GM12878 (cell line): ENCODE measurements around the gene UBE2J2. TPM values are rescaled to one million over a fixed set of nuclear protein-coding genes. Genes with fewer than 3 reads are reported as not detected.

Source experiments
- ATAC-seq: fragments of 200-7000 bp; cut with Tn5 transposase; 3 replicates; pipeline ENCODE4 v1.9.1; 2020; ENCODE audit warnings: mild to moderate bottlenecking, moderate library complexity
- BruUV-seq: library from RNA; stranded (reverse); fragments of 400-500 nt; replicated peaks from 2 replicates; lab custom pipeline; 2021; lab: Mats Ljungman, UMichigan
- CTCF ChIA-PET: fragments of 300-600 bp; sonication (Branson Sonifier 250); formaldehyde crosslinking; extraction: SDS; loops from one replicate; lab custom pipeline; 2021; ENCODE audit warnings: inconsistent platforms; lab: Yijun Ruan, JAX
- POLR2A ChIA-PET: fragments of 350-600 bp; formaldehyde crosslinking; extraction: SDS; loops from one replicate; lab custom pipeline; 2021; ENCODE audit warnings: inconsistent platforms; lab: Charles Lee
- RAD21 ChIA-PET: fragments of 300-600 bp; sonication (Branson Sonifier 250); formaldehyde crosslinking; loops from one replicate; lab custom pipeline; 2023; ENCODE audit warnings: antibody characterized with exemption; ENCODE audit not compliant: unreplicated experiment; lab: Charles Lee
- SMC1A ChIA-PET: fragments of 300-600 bp; sonication (Branson Sonifier 250); formaldehyde crosslinking; loops from one replicate; lab custom pipeline; 2023; ENCODE audit not compliant: unreplicated experiment, uncharacterized antibody; lab: Charles Lee
- DNase-seq: peaks from one replicate; pipeline ENCODE4 v3.0.0-alpha.2; 2011; ENCODE audit warnings: low read depth, low spot score
- FAIRE-seq: peaks from 3 replicates; lab custom pipeline; 2011; peaks lifted over from hg19 to GRCh38; lab: Jason Lieb, UNC
- H2AFZ ChIP-seq: 2 replicates; pipeline ENCODE4 v1.6.0; 2011; ENCODE audit warnings: low read depth, low read length, control low read depth; ENCODE audit not compliant: control insufficient read depth
- H3K27ac ChIP-seq: 2 replicates; pipeline ENCODE4 v1.5.1; 2011; ENCODE audit warnings: control low read depth; ENCODE audit not compliant: control insufficient read depth, insufficient read depth
- H3K27me3 ChIP-seq, 2 experiments: replicated peaks in 1 of 2; 2 replicates each; pipeline versions ENCODE4 v1.6.0 to v1.6.1; 2011; ENCODE audit warnings: low read length in 1 of 2; ENCODE audit not compliant: control insufficient read depth in 2 of 2, insufficient read depth in 2 of 2
- H3K36me3 ChIP-seq, 2 experiments: 2 replicates each; pipeline ENCODE4 v1.5.1; 2011; ENCODE audit warnings: low read length in 1 of 2; ENCODE audit not compliant: control insufficient read depth in 2 of 2, insufficient read depth in 2 of 2
- H3K4me1 ChIP-seq: 2 replicates; pipeline ENCODE4 v1.6.1; 2011; ENCODE audit warnings: mild to moderate bottlenecking, low read length, moderate library complexity, mixed read lengths; ENCODE audit not compliant: control insufficient read depth, insufficient read depth
- H3K4me2 ChIP-seq: 2 replicates; pipeline ENCODE4 v1.6.0; 2011; ENCODE audit warnings: control low read depth; ENCODE audit not compliant: control insufficient read depth, insufficient read depth
- H3K4me3 ChIP-seq: fragments of 200-600 bp; sonication (generic); 2 replicates; pipeline ENCODE4 v1.5.1; 2016
- H3K79me2 ChIP-seq: 2 replicates; pipeline ENCODE4 v1.6.0; 2011; ENCODE audit warnings: low read length; ENCODE audit not compliant: control insufficient read depth, insufficient read depth
- H3K9ac ChIP-seq: 2 replicates; pipeline ENCODE4 v1.8.0; 2011; ENCODE audit warnings: low read length, control low read depth, mixed read lengths; ENCODE audit not compliant: control insufficient read depth, insufficient read depth
- H3K9me3 ChIP-seq: replicated peaks from 3 replicates; pipeline ENCODE4 v1.5.1; 2011; ENCODE audit warnings: mild to moderate bottlenecking, low read length; ENCODE audit not compliant: control insufficient read depth, insufficient read depth
- H4K20me1 ChIP-seq: 2 replicates; pipeline ENCODE4 v1.6.0; 2011; ENCODE audit not compliant: control insufficient read depth, insufficient read depth
- CBFB ChIP-seq: IDR thresholded peaks from 2 replicates; pipeline ENCODE4 v1.6.1; 2016; ENCODE audit warnings: antibody characterized with exemption, low read depth
- DPF2 ChIP-seq: fragments of 450-650 bp; IDR thresholded peaks from 2 replicates; pipeline ENCODE4 v1.6.1; 2017; ENCODE audit warnings: mild to moderate bottlenecking
- MEF2B ChIP-seq: fragments of 450-650 bp; IDR thresholded peaks from 2 replicates; pipeline ENCODE4 v1.6.1; 2018; ENCODE audit warnings: mild to moderate bottlenecking, moderate library complexity; ENCODE audit not compliant: partially characterized antibody, poor library complexity, severe bottlenecking
- MTA3 ChIP-seq: IDR thresholded peaks from 2 replicates; pipeline ENCODE4 v1.6.1; 2012; ENCODE audit warnings: low read length, inconsistent platforms, borderline replicate concordance
- MXI1 ChIP-seq: fragments of 150-350 bp; IDR thresholded peaks from 2 replicates; pipeline ENCODE4 v1.6.1; 2011; ENCODE audit warnings: low read depth, mild to moderate bottlenecking, inconsistent platforms, low read length, improper control_type of control experiment
- POLR2A ChIP-seq: IDR thresholded peaks from 2 replicates; pipeline ENCODE4 v1.6.1; 2011; ENCODE audit warnings: low read depth, mild to moderate bottlenecking, low read length
- POLR2AphosphoS2 ChIP-seq: IDR thresholded peaks from 2 replicates; pipeline ENCODE4 v1.6.1; 2011; ENCODE audit warnings: low read depth, mild to moderate bottlenecking, low read length, improper control_type of control experiment, moderate library complexity
- RFX5 ChIP-seq: IDR thresholded peaks from 2 replicates; pipeline ENCODE4 v1.6.1; 2011; ENCODE audit warnings: low read depth, low read length, improper control_type of control experiment
- RUNX3 ChIP-seq: IDR thresholded peaks from 2 replicates; pipeline ENCODE4 v1.6.1; 2012; ENCODE audit warnings: low read length, inconsistent platforms
- WGBS: methylation state at CpG from one replicate; pipeline ENCODE4 v1.1.6; 2016; ENCODE audit warnings: low lambda C conversion rate; ENCODE audit not compliant: insufficient replicate concordance, insufficient coverage; ENCODE audit errors: missing lambda C conversion rate; 5-methylcytosine and 5-hydroxymethylcytosine counted together
- in situ Hi-C: fragments of 300-500 bp; cut with MboI; formaldehyde crosslinking; loops from 9 replicates; pipeline ENCODE4 v1.14.3; 2018; ENCODE audit warnings: mixed read lengths
- intact Hi-C: fragments of 100-400 bp; cut with micrococcal nuclease; formaldehyde crosslinking; loops from one replicate; pipeline ENCODE4 v1.14.2; 2022; ENCODE audit not compliant: unreplicated experiment
- polyA plus RNA-seq, 11 experiments: library from polyadenylated mRNA; depleted of rRNA in 4 of 11; unstranded in 6 of 11; stranded (reverse) in 5 of 11; fragments of >200 nt; fragmentation: Nextera tagmentation in 4 of 11; fragmentation: Illumina TruSeq in 1 of 11; extraction: Ambion mirVana in 4 of 11; extraction: Trizol in 1 of 11; gene quantifications; 1 replicate in 1 of 11; 2 replicates in 10 of 11; pipeline versions ENCODE4 v1.2.1 to v1.2.3, GENCODE V29; 2011 to 2016; ENCODE audit warnings: inconsistent platforms in 2 of 11, missing spikeins in 2 of 11, low read depth in 1 of 11
- total RNA-seq, 4 experiments: library from RNA; depleted of rRNA in 3 of 4; stranded (reverse); fragments of >200 nt in 3 of 4; fragmentation: Illumina TruSeq in 1 of 4; extraction: Trizol in 1 of 4; gene quantifications; 2 replicates each; pipeline versions ENCODE4 v1.2.1 to v1.2.3, GENCODE V29; 2013 to 2021

UBE2J2 gene
- total and polyA plus RNA-seq, 10 of the 15 experiments (the other 5 are each of a cell fraction or from before 2014, with no cell fraction given): 0.72 to 70.5 (median 49.2) TPM

- RAD21 ChIA-PET: no interaction called here
- Histone ChIP-seq H3K27me3 (no peaks in the 10 kb centered on the region), H3K4me1 (no peaks in the 10 kb centered on the region), H3K4me3 (no peak overlapping the region), H3K9me3 (no peaks in the 10 kb centered on the region), H3K79me2 (peaks cover 6% of the 10 kb centered on the region), H3K4me2 (no peak overlapping the region), H3K27ac (no peak overlapping the region), H4K20me1 (no peaks in the 10 kb centered on the region; the same call in 1 of the 2 replicates), H2AFZ (no peak overlapping the region), H3K36me3 (peaks cover 3 to 34% of the 10 kb centered on the region in 2 experiments; a peak in 3 of 4 replicates), H3K9ac (no peak overlapping the region)
- CTCF ChIA-PET: no interaction called here
- FAIRE-seq (no peak), DNase-seq (no peak), ATAC-seq (no peak)
- SMC1A ChIA-PET: no interaction called here
- intact Hi-C loops (no loop called here), in situ Hi-C loops (no loop called here)
- WGBS: 92% methylated on average over 37 of the region's 37 CpGs
- no peak for TF ChIP-seq MTA3
- no peak for TF ChIP-seq MEF2B
- TF ChIP-seq POLR2A: peak; percentile 54
- TF ChIP-seq CBFB: no peak
- TF ChIP-seq MXI1: no peak
- no peak for TF ChIP-seq DPF2
- no peak for TF ChIP-seq POLR2AphosphoS2
- TF ChIP-seq RUNX3: no peak
- no peak for TF ChIP-seq RFX5
- POLR2A ChIA-PET: no interaction called here
- BruUV-seq: no TSS peak
These were observed 40.0 kb upstream of the UBE2J2 start for GRCh38 chr1:1313500-1314236.
